GM18511 (cell line): ENCODE data around the gene ANKS1B.
A peak's percentile ranks its signal among the peaks of the same experiment; 100 is the strongest.
"Not testable (repeated sequence)": the region's sequence is repeated elsewhere in the genome, so short reads cannot be mapped to it uniquely, and the experiment has no call there.

Experiments used
- ATAC-seq: cut with Tn5 transposase; IDR thresholded peaks from one replicate; pipeline ENCODE4 v1.9.1; 2021; ENCODE audit warnings: mild to moderate bottlenecking, moderate library complexity; ENCODE audit not compliant: unreplicated experiment

Gene ANKS1B

DNA sequence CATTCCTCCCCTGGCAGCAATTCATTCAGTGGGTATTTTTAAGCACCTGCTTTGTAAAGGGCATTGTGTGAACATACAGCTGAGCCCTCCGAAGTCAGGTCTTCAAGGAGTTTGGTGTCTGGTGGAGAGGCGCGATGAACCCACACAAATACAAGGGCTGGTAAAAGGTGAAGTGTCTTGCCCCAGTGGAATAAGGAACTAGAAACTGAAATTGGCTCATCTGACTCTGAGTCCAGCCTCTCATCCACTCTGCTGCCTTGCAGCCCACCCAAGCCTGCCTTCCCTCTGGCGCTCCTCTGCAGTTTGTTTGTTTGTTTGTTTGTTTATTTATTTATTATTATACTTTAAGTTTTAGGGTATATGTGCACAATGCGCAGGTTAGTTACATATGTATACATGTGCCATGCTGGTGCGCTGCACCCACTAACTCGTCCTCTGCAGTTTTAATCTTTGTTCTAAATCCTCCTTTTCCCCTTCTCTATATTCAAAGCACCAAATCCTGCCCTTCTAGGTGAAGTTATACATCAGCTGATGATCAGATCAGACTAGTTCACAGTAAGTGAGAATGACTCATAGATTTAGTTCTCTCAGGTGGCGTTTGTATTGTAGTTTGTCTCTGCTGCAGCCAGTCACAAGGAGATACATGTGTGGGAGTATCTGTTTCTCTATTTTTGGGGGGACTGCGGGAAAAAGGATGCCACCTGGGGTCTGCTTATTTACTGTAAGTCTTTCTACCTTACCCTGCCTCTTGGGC is 945.2 kb downstream of the ANKS1B start:
- peak; percentile 60 for ATAC-seq

DNA sequence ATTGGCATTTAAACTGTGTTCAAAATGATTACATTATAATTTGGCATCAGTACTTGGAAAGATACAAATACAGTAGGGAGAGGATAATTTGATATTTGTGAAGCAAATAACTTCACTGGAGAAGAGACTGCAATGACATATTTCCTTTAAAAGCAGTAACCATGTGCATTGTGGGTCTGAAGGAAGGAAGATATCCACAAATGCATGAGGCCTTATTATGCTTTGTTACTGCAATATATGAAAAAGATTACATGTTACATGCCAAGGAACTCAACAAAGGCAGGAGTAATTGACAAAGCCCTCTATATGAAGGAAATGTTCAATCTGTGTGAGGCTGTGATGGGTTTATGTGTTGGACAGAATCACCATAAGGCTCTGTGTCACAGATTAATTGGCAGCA is 948.2 kb downstream of the ANKS1B start:
- no peak for ATAC-seq

DNA sequence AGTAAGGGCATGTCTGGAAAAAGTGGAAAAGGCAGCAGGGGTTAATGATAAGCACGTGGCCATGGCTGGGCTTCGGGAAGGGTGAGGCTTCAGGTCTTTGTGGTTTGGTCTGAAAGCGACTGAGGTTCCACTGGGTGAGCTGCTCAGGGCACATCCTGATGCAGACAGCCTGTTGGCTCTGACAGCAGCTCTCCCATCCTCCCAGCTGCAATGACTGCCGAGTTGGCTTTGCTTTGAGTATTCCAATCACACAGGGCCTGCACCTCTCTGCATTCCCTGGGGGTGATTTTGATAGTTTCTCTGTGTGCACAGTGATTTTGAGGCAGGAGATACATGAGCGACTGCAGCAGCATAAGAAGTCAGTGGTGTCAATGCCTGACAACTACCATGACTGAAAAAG is 948.9 kb downstream of the ANKS1B start:
- peak; percentile 39 for ATAC-seq

DNA sequence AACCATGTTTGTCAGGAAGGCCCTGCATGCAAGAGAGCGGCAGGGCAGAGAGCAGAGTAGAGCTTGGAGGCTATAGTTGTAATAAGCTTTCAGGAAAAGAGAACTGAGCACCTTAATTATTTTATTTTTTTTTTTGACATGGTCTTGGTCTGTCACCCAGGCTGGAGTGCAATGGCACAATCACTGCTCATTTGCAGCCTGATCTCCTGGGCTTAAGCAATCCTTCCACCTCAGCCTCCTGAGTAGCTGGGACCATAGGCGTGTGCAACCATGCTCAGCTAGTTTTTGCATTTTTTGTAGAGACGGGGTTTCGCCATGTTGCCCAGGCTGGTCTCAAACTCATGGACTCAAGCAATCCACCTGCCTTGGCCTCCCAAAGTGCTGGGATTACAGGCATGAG is 950.5 kb downstream of the ANKS1B start:
- ATAC-seq, result not testable (repeated sequence)

DNA sequence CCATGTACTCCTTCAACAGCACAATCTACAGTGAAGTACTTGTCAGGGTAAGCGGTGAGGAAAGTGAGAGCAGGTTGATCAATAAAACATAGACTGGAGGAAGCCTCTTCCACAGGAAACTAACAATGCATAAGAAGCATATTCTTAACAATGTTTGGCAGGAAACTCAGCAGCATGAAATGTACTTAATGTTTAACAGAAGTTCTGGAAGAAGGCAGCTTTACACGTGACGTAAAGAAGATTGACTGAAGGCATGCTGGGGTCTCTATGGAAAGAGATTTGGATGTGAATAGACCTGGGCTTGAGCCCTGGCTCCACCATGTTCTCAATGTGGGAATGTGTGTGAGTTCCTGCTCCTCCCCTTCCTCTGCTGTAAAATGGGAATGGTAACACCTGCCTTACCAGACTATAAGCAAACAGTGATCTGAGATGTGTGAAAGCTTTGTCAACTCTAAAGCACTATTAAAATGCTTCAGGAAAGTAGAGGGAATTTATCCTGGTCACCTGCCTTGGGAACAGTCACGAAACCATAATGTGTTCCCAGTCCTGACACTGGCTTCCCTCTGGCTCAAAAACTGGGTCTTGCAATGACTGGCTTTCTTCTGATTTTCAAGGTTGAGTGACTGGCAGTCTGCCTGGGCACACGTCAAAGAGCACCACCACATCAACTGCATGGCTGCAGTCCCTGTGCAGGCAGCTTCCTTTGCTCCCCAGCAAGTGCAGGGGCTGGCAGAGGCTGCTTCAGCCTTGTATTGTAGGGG is 955.0 kb downstream of the ANKS1B start:
- ATAC-seq, result peak; percentile 41

DNA sequence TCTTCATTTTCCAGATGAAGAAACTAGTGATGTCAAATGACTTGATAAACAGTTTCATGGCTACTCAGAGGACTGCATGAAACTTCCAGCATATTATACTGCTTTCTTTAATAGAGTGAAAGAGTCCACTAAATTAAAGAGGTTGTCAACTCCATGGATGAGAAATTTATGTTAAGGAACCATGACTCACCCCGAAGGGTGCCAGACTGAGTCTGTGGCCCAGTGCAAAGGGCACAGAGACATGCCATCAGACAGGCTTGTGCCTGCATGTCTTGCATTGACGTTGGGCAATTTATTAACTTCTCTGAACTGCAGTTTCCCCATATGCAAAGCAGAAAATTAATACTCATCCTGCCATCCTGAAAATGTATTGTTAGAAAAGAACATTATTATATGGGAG is 957.3 kb downstream of the ANKS1B start:
- no peak for ATAC-seq

DNA sequence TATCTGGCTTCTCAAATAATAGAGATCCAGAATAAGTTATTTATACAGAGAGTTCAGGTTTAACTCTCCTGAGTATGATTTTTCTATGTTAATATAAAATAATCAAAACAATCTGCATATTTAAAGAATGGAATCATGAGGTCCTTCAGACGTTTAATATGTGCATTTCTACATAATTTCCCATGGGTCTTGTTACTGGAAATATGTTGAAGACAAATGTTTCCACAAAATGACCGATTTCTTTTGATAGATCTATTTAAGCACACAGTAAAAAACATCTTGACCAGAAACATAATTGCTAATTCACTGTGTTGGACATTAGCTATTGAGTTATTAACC is 957.7 kb downstream of the ANKS1B start:
- ATAC-seq, result no peak

DNA sequence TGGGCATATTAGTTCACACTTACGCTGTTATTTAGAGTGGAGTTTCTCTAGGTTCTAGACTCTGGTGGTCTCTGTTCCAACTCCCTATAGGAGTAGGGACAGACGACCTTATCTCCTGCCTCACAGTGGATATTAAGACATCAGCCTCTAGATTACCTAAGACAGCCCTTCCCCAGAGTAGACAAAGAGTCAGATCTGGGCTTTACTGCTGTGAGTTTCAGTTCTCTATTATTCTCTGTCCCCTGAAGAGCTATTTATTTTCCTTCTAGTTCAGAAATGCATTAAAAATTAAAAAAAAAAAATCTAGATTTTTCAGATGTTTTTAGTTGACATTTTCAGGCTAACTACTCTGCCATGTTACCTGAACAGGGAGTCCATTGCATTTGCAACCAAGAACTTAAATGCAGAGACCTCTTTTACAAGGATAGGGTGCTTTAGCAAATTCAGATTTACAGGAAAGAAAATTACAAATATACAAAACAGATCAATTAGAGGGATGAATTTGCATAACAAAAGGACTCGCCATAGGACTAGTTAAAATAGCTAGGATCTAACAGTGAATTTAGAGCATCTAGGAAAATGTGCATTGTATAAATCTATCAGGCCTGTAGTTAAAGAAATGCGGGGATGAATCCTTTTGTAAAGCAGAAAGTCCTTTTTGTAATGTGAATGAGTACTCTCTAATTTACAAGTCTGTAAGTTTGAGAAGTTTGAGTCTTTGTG is 958.2 kb downstream of the ANKS1B start:
- ATAC-seq, result peak; percentile 69

DNA sequence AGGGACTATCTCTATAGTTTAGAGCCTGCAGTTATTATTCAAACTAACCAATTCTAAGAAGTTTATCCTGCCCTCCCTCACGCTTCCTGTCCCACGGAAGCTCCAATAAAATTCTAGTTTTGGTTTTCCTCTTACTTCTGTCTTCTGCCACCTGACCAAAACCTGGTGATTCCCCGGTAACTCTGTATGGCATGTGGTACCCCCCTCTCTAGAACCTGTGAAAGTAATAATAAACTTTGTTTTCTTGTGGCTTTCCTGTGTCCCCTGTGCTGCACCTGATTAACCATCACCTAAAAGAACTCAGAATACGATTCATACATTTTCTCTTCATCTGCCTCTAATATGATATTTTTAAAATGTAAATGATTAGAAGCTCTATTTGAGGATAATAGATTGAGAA is 959.9 kb downstream of the ANKS1B start:
- ATAC-seq, result no peak

DNA sequence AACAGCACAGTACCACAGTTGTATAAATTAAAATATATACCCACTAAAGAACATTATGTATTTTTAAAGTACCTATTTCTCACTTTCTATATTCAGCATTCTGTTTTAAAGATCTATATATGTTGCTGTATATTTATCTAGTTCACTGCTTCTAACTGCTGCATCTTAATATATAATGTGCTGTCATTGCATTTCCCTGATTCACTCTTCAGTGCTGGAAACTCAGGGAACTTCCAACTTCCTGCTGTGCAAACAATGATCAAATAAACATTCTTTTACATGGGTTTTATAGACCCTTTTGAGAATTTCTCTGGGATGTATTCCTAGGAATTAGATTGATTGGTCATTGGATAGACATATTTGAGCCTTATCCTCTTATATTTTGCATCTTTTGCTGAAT is 960.5 kb downstream of the ANKS1B start:
- ATAC-seq, result no peak

DNA sequence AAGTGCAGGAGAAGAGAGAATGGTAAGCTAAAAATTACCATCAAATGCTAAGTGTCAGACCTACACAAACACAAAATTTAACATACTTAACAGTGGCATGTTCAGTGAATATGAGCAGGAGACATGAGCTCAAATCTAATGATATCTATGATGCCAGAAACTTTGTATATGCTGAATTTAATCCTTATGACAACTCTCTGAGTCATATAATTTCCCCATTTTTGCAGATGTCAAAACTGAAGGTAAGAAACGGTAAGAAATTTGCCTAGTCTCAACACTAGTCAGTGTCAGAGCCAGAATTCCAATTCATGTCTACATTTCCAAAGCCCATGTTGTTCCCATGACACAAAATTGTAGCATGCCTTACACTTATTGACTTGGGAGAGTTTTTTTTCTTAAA is 963.9 kb downstream of the ANKS1B start:
- no peak for ATAC-seq

DNA sequence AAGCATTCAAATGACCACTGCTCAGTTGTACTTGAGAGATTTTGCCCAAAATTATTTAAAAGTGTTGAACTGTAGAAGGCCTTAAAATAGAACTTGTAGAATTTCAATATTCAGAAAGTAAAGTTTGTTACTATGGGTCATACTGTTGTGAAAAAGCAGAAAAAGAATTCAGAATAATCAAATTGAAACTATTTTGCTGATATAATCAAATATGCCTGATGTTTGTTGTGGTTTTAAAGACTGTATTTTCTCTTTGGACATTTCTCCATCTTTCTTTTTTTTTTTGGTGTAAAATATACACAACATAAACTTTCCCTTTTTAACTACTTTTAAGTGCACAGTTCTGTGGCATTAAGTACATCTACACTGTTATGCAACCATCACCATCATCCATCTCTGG is 964.9 kb downstream of the ANKS1B start:
- ATAC-seq, result no peak

DNA sequence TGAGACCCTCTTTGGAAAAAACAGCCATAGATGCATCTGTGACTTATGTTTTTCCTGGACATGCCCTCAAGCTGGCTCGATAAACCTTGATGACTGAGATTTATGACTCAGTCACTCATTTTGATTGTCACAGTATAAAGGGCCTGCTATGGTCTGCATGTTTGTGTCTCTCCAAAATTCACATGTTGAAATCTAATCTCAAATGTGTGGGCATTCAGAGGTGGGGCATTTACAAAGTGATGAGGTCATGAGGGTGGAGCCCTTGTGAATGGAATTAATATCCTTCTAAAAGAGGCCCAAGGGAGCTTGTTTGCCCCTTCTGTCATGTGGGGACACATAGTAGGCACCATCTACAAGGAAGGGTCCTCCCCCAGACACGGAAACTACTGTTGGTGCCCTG is 966.8 kb downstream of the ANKS1B start:
- ATAC-seq, result no peak

DNA sequence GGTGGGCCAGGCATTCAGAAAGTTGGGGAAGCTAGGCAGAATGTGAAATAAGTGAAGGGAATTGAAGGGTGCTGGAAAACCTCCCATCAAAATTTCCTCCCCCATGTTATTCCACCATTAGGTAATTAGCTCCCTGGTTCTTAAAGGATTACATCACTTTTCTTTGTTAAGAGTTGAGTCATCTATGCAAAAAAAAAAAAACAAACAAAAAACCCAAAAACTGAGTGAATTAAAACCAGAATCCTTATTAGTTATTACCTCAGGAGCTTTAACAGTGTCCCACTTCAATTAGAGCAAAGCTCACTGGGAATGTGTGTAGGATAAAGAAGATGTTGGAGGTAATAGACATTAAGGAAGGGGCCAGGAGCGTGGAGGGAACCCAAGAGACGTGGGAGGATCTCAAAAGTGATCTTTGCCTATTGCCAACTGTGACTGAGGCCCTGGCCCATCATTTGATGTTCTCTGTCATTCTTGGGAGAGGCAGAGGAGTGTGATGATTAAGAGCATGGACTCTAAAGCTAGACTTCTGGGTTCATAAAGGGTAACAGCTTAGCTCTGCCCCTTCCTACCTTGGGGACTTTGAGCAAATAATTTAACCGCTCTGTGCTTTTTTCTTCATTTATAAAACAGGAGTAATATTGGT is 975.0 kb downstream of the ANKS1B start:
- no peak for ATAC-seq

DNA sequence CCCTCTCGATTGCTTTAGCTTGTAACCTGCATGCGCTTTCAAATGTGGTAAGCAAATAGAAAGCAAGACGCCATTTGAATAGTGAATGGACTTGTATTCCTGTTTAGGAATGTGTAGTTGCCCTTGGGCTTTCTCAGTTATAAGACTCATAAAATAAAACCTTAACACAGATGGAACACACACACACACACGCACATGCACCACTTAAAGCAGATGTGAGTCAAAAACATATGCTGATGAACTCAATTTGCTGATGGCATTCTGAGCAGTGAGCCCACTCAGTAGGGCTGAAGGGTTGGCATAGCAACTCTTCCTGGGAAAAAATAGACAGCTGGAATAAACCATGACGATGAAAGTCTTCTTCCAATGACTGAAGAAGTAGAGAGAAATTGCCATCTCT is 979.1 kb downstream of the ANKS1B start:
- no peak for ATAC-seq

DNA sequence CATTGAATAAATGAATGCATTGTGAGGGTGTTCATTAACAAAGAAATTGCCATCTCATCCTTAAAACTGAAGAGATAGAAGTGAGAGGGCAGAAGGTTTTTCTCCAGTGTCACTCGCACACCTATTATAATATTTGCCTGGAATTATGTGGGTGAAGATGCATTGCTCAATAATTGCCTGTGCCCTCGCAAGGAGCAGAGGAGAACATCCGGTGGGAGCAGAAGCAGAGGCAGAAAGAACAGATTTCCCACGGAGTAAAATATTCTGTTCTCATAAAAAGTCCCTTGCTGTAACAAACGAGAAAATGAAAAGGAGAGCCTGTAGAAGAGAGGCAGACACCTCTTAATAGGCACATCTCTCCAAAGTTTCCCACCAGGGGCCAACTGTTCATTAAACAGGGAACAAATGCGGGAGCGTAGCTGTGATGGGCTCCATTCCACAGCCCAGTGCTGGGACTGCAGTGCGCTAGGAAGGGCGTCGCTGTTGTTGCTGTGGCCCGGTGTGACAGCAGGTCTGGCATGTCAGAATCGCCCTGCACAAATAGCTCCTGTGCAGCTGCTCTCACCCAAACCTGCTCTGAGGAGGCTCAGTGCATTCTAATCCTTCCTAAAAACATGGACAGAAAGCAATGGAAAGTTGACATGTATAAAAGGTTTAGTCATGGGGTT is 979.8 kb downstream of the ANKS1B start:
- ATAC-seq, result no peak

DNA sequence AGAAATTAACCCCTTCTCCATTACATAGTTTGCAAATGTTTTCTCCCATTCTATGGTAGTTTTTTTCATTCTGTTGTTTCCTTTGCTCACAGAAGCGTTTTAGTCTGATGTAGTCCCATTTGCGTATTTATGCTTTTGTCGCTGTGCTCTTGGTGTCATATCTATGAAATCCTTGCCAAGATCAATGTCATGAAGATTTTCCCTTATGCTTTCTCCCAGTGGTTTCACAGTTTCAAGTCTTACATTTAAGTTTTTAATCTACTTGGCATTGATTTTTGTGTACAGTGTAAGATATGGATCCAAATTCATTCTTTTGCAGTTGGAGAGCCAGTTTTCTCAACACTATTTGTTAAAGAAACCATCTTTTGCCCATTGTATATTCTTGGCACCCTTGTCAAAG is 982.0 kb downstream of the ANKS1B start:
- no peak for ATAC-seq

DNA sequence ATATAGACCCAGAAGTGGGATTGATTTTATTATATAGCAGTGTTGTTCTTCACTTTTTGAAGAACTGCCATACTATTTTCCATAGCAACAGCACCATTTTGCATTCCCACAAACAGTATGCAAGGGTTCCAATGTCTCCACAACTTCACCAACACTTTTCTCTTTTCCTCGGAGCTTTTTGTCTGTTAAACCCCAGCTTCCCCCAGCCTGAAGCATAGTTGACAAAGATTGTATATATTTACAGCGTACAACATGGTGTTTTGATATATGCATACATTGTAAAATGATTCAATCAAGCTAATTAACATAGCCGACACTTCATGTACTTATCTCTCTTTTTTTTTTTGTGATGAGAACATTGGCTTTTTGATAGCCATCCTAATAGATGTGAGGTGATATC is 982.6 kb downstream of the ANKS1B start:
- no peak for ATAC-seq

DNA sequence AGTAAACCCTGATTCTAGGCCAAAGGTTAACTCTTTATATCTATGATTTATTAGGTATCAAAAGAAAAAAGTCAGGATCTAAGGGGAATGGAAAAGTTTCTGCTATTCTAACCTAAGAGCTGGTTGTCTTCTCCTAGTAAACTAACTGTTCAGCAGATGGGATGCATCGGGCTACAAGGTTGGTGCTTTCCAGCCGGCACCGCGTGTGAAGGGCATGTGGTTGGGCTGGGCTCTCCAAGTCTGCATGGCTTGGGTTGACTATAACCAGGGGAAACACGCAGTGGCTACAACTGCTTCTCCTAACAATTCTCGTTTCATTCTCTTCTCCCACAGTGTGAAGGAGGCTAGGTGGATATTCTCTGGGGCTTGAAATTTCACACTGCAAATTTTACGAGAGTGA is 985.2 kb downstream of the ANKS1B start:
- no peak for ATAC-seq

DNA sequence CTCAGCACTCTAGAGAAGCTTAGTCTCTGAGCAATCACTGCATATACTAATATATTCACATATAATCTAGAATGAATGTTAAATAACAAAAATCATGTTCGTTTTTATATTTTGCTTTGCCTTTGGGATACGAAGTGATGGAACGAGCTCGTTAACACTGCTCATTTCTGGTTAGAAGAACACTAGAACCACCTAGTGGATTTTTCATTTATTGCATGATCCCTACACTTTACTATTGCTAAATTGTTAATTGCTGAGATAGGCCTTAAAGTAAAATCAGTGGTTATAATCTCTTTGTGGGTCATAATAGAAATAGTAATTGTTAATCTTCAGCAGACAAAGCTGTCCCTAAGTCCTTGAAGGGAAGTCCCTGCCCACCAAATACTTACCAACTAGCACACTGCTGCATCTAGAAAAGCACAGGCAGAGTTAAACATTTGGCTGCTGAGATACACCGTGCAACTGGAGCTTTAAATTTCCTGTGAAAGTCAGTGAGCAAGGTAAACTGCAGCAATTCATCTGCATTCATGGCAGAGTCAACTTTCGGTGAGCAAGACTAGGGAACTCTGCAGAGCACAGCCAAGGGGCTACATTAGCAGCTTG is 985.9 kb downstream of the ANKS1B start:
- peak; percentile 82 for ATAC-seq

DNA sequence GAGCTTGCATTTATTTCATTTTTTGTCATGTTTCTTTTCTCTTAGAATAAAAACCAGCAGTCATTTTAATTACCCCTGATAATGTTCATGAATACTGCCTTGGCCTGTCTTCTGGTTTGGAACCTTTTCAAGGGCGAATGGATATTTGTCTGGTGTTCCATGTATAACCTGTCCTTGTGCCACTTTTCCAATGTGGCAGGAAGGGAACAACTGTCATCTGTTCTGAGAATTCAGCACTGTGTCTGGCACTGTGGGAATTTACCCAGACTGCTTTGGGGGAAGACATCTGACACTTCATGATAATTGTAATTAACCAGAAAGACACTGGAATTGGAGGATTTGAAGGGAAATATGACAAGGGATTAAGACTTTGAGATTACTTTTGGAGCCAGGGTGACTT is 986.8 kb downstream of the ANKS1B start:
- no peak for ATAC-seq
